GM21723 (cell line): ENCODE results near the gene FOSL2.

Experiments
- ATAC-seq: cut with Tn5 transposase; IDR thresholded peaks from one replicate; pipeline ENCODE4 v1.9.1; 2021; ENCODE audit warnings: mild to moderate bottlenecking, moderate library complexity; ENCODE audit not compliant: unreplicated experiment

The FOSL2 gene

GRCh38 chr2:28356095-28356911, 36.4 kb upstream of the FOSL2 start:
- ATAC-seq: no peak

- ATAC-seq: no peak
These were observed 35.6 kb upstream of the FOSL2 start for GRCh38 chr2:28357055-28357454.

GRCh38 chr2:28357948-28358667, 34.5 kb upstream of the FOSL2 start:
- no peak for ATAC-seq

GRCh38 chr2:28358668-28359201, 33.9 kb upstream of the FOSL2 start:
- ATAC-seq: no peak

GRCh38 chr2:28359222-28360057, 33.2 kb upstream of the FOSL2 start:
- peak; percentile 85 for ATAC-seq

GRCh38 chr2:28360058-28360717, 32.5 kb upstream of the FOSL2 start:
- ATAC-seq: no peak

GRCh38 chr2:28360718-28361293, 31.9 kb upstream of the FOSL2 start:
- ATAC-seq: no peak

GRCh38 chr2:28361991-28362710, 30.5 kb upstream of the FOSL2 start:
- no peak for ATAC-seq

GRCh38 chr2:28362991-28363521, 29.6 kb upstream of the FOSL2 start:
- no peak for ATAC-seq

GRCh38 chr2:28363686-28364280, 28.9 kb upstream of the FOSL2 start:
- ATAC-seq: no peak

GRCh38 chr2:28364610-28365009, 28.0 kb upstream of the FOSL2 start:
- ATAC-seq: no peak

- ATAC-seq: no peak
These were observed 27.5 kb upstream of the FOSL2 start for GRCh38 chr2:28365158-28365557.

GRCh38 chr2:28366149-28366495, 26.5 kb upstream of the FOSL2 start:
- ATAC-seq: no peak

GRCh38 chr2:28366496-28367282, 26.0 kb upstream of the FOSL2 start:
- no peak for ATAC-seq

GRCh38 chr2:28367667-28368356, 24.8 kb upstream of the FOSL2 start:
- no peak for ATAC-seq

GRCh38 chr2:28368357-28368798, 24.3 kb upstream of the FOSL2 start:
- ATAC-seq: no peak

- no peak for ATAC-seq
These were observed 23.3 kb upstream of the FOSL2 start for GRCh38 chr2:28369358-28369757.

- no peak for ATAC-seq
These were observed 22.3 kb upstream of the FOSL2 start for GRCh38 chr2:28370354-28370753.
